HG03558 (cell line): ENCODE results near the gene ANTXR2.
"Not testable (repeated sequence)": the region's sequence is repeated elsewhere in the genome, so short reads cannot be mapped to it uniquely, and the experiment has no call there.

Experiments used
- ATAC-seq: cut with Tn5 transposase; IDR thresholded peaks from one replicate; pipeline ENCODE4 v1.9.1; 2021; ENCODE audit warnings: moderate number of reproducible peaks; ENCODE audit not compliant: unreplicated experiment; ENCODE audit errors: extremely low read depth

The ANTXR2 gene

GRCh38 chr4:79935274-79935673 lies 137.8 kb downstream of the ANTXR2 start:
- no peak for ATAC-seq

GRCh38 chr4:79934660-79935059 lies 138.4 kb downstream of the ANTXR2 start:
- no peak for ATAC-seq

GRCh38 chr4:79927931-79928330 lies 145.1 kb downstream of the ANTXR2 start:
- ATAC-seq, result no peak

GRCh38 chr4:79923281-79923680 lies 149.7 kb downstream of the ANTXR2 start:
- no peak for ATAC-seq

GRCh38 chr4:79922011-79922410 lies 151.0 kb downstream of the ANTXR2 start:
- no peak for ATAC-seq

- no peak for ATAC-seq
Measured at GRCh38 chr4:79920163-79920853, 152.7 kb downstream of the ANTXR2 start.

GRCh38 chr4:79918292-79918691 lies 154.7 kb downstream of the ANTXR2 start:
- no peak for ATAC-seq

- no peak for ATAC-seq
Measured at GRCh38 chr4:79917246-79917645, 155.8 kb downstream of the ANTXR2 start.

- ATAC-seq, result no peak
Measured at GRCh38 chr4:79915246-79915645, 157.8 kb downstream of the ANTXR2 start.

- no peak for ATAC-seq
Measured at GRCh38 chr4:79913581-79913980, 159.4 kb downstream of the ANTXR2 start.

- ATAC-seq, result no peak
Measured at GRCh38 chr4:79907001-79907400, 166.0 kb downstream of the ANTXR2 start.

GRCh38 chr4:79906303-79906702 lies 166.7 kb downstream of the ANTXR2 start:
- ATAC-seq, result no peak

- no peak for ATAC-seq
Measured at GRCh38 chr4:79905212-79905611, 167.8 kb downstream of the ANTXR2 start.

GRCh38 chr4:79904331-79904730 lies 168.7 kb downstream of the ANTXR2 start:
- ATAC-seq, result no peak

- no peak for ATAC-seq
Measured at GRCh38 chr4:79900182-79900581, 172.8 kb downstream of the ANTXR2 start.

- ATAC-seq, result no peak
Measured at GRCh38 chr4:79899481-79899880, 173.5 kb downstream of the ANTXR2 start.

GRCh38 chr4:79898055-79898454 lies 175.0 kb downstream of the ANTXR2 start:
- no peak for ATAC-seq

- no peak for ATAC-seq
Measured at GRCh38 chr4:79897174-79897573, 175.9 kb downstream of the ANTXR2 start.

GRCh38 chr4:79893456-79893855 lies 179.6 kb downstream of the ANTXR2 start:
- ATAC-seq, result no peak

GRCh38 chr4:79889026-79889425 lies 184.0 kb downstream of the ANTXR2 start:
- ATAC-seq, result not testable (repeated sequence)

- no peak for ATAC-seq
Measured at GRCh38 chr4:79886557-79886956, 186.5 kb downstream of the ANTXR2 start.

GRCh38 chr4:79886021-79886420 lies 187.0 kb downstream of the ANTXR2 start:
- no peak for ATAC-seq
